ENCODE results near the gene KRT9. TPM values are rescaled to one million over a fixed set of nuclear protein-coding genes. Genes with fewer than 3 reads are reported as not detected.

KRT9 gene
- total and polyA plus RNA-seq, 2 of the 13 experiments (the other 11 are each of a cell fraction or from before 2014, with no cell fraction given), result not detected

- TF ChIP-seq YY1 (IDR thresholded peaks at IDR 0.05; ENCODE audit: insufficient read depth, insufficient replicate concordance, low read depth, low read length), result no peak
- peak; percentile 19; the same call in 1 of the 2 replicates for TF ChIP-seq ZNF446 (CRISPR knock-in tag; IDR thresholded peaks at IDR 0.05)
- TF ChIP-seq EED (CRISPR knock-in tag; IDR thresholded peaks at IDR 0.05), result peak; percentile 66; the same call in 1 of the 2 replicates
- no peak for TF ChIP-seq RAD51 (IDR thresholded peaks at IDR 0.05; ENCODE audit: borderline replicate concordance)
- TF ChIP-seq ZNF234 (CRISPR knock-in tag; conservative IDR thresholded peaks at IDR 0.05), result 0 out of 2 replicates have a peak, but pooled peaks have one; percentile 25
- TF ChIP-seq ATAD3A (CRISPR knock-in tag; IDR thresholded peaks at IDR 0.05), result no peak
- no peak for TF ChIP-seq IRX3 (CRISPR knock-in tag; IDR thresholded peaks at IDR 0.05; ENCODE audit: borderline replicate concordance, low read depth)
- TF ChIP-seq ZMYM3 (CRISPR knock-in tag; IDR thresholded peaks at IDR 0.05), result peak; percentile 83
- 0 out of 2 replicates have a peak, but pooled peaks have one; percentile 21 for TF ChIP-seq ZNF567 (CRISPR knock-in tag; IDR thresholded peaks at IDR 0.05; ENCODE audit: borderline replicate concordance)
- no peak for TF ChIP-seq MLXIP (CRISPR knock-in tag; IDR thresholded peaks at IDR 0.05; ENCODE audit: borderline replicate concordance)
- TF ChIP-seq ZNF333 (CRISPR knock-in tag; IDR thresholded peaks at IDR 0.05; ENCODE audit: borderline replicate concordance), result peak; percentile 62; the same call in 1 of the 2 replicates
- TF ChIP-seq ZBTB44 (CRISPR knock-in tag; IDR thresholded peaks at IDR 0.05), result no peak
Measured at GRCh38 chr17:41547921-41548843, 23.7 kb downstream of the KRT9 start (continued).

Data from HepG2 (cell line).